Activated T-cell treated with anti-CD3 and anti-CD28 coated beads for 4 hours (primary cell): ENCODE results near the gene FLYWCH2.
"Not testable (repeated sequence)": the region's sequence is repeated elsewhere in the genome, so short reads cannot be mapped to it uniquely, and the experiment has no call there.

Source experiments
- DNase-seq: peaks from one replicate; pipeline ENCODE4 v3.0.0-alpha.2; 2020

Gene FLYWCH2

GRCh38 chr16:2915196-2915929 is 32.3 kb downstream of the FLYWCH2 start:
- no peak for DNase-seq

- peak; percentile 54 for DNase-seq
Observed at GRCh38 chr16:2919511-2920255, 36.7 kb downstream of the FLYWCH2 start.

- no peak for DNase-seq
Observed at GRCh38 chr16:2923481-2923880, 40.5 kb downstream of the FLYWCH2 start.

GRCh38 chr16:2924901-2925755 is 42.1 kb downstream of the FLYWCH2 start:
- no peak for DNase-seq

GRCh38 chr16:2925951-2926649 is 43.1 kb downstream of the FLYWCH2 start:
- DNase-seq, result no peak

GRCh38 chr16:2926650-2926999 is 43.6 kb downstream of the FLYWCH2 start:
- DNase-seq, result no peak

GRCh38 chr16:2927010-2927646 is 44.1 kb downstream of the FLYWCH2 start:
- DNase-seq, result peak; percentile 88

- not testable (repeated sequence) for DNase-seq
Observed at GRCh38 chr16:2928151-2928550, 45.1 kb downstream of the FLYWCH2 start.

GRCh38 chr16:2928796-2929195 is 45.8 kb downstream of the FLYWCH2 start:
- no peak for DNase-seq

- no peak for DNase-seq
Observed at GRCh38 chr16:2929693-2930092, 46.7 kb downstream of the FLYWCH2 start.

- DNase-seq, result no peak
Observed at GRCh38 chr16:2930236-2930635, 47.2 kb downstream of the FLYWCH2 start.

- DNase-seq, result not testable (repeated sequence)
Observed at GRCh38 chr16:2931231-2931914, 48.4 kb downstream of the FLYWCH2 start.

GRCh38 chr16:2933136-2933535 is 50.1 kb downstream of the FLYWCH2 start:
- no peak for DNase-seq

GRCh38 chr16:2933701-2934100 is 50.7 kb downstream of the FLYWCH2 start:
- DNase-seq, result no peak

- no peak for DNase-seq
Observed at GRCh38 chr16:2934450-2934849, 51.4 kb downstream of the FLYWCH2 start.

GRCh38 chr16:2936436-2937011 is 53.5 kb downstream of the FLYWCH2 start:
- DNase-seq, result no peak

GRCh38 chr16:2937170-2937569 is 54.2 kb downstream of the FLYWCH2 start:
- no peak for DNase-seq

GRCh38 chr16:2938206-2938605 is 55.2 kb downstream of the FLYWCH2 start:
- DNase-seq, result no peak

- DNase-seq, result no peak
Observed at GRCh38 chr16:2939968-2940367, 57.0 kb downstream of the FLYWCH2 start.

- no peak for DNase-seq
Observed at GRCh38 chr16:2942045-2942444, 59.0 kb downstream of the FLYWCH2 start.

- not testable (repeated sequence) for DNase-seq
Observed at GRCh38 chr16:2943716-2944115, 60.7 kb downstream of the FLYWCH2 start.
